A673 (cell line): ENCODE results near the gene CPA4.

ENCODE experiments used
- EZH2 ChIP-seq: fragments of 200-600 bp; sonication (generic); IDR thresholded peaks from 2 replicates; pipeline ENCODE4 v1.6.1; 2017; ENCODE audit warnings: borderline replicate concordance, low read depth, mild to moderate bottlenecking, mixed read lengths, antibody characterized with exemption, low read length; ENCODE audit not compliant: poor library complexity, severe bottlenecking
- TF ChIP-seq, protein P1 (sequence below): fragments of 300-800, 200-600 bp; sonication (generic); conservative IDR thresholded peaks from 2 replicates; pipeline ENCODE4 v1.5.1; 2017; ENCODE audit warnings: low read depth, mild to moderate bottlenecking, antibody characterized with exemption, low read length, moderate library complexity, mixed read lengths

DNA sequence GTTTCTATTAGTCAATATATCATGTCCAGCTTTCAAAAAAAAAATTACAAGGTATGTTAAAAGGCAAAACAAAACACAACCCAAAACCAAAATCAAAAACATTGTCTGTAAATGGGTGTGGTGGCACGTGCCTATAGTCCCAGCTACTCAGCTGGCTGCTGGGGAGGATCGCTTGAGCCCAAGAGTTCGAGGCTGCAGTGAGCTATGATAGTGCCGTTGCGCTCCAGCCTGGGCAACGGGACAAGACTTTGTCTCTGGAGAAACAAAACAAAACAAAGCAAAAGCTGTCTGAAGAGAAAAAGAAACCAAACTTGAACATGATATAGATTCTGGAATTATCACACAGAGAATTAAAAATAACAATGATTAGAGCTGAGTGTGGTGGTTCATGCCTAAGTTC lies 41.3 kb downstream of the CPA4 start:
- TF ChIP-seq, protein P1, sequence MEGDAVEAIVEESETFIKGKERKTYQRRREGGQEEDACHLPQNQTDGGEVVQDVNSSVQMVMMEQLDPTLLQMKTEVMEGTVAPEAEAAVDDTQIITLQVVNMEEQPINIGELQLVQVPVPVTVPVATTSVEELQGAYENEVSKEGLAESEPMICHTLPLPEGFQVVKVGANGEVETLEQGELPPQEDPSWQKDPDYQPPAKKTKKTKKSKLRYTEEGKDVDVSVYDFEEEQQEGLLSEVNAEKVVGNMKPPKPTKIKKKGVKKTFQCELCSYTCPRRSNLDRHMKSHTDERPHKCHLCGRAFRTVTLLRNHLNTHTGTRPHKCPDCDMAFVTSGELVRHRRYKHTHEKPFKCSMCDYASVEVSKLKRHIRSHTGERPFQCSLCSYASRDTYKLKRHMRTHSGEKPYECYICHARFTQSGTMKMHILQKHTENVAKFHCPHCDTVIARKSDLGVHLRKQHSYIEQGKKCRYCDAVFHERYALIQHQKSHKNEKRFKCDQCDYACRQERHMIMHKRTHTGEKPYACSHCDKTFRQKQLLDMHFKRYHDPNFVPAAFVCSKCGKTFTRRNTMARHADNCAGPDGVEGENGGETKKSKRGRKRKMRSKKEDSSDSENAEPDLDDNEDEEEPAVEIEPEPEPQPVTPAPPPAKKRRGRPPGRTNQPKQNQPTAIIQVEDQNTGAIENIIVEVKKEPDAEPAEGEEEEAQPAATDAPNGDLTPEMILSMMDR = no peak
- no peak for TF ChIP-seq EZH2
